K562 (cell line): ENCODE measurements around the gene MSH4. TPM values are rescaled to one million over a fixed set of nuclear protein-coding genes. Genes with fewer than 3 reads are reported as not detected.

ENCODE experiments used
- ATAC-seq: fragments of 200-7000 bp; cut with Tn5 transposase; 3 replicates; pipeline ENCODE4 v1.9.1; 2020; ENCODE audit warnings: moderate library complexity
- BruUV-seq: library from RNA; stranded (reverse); fragments of 400-500 nt; replicated peaks from 2 replicates; lab custom pipeline; 2021; lab: Mats Ljungman, UMichigan
- CTCF ChIA-PET: fragments of 300-600 bp; formaldehyde crosslinking; extraction: SDS; loops from one replicate; lab custom pipeline; 2021; ENCODE audit warnings: low intra/inter-chr PET ratio; lab: Yijun Ruan, JAX
- POLR2A ChIA-PET: fragments of 300-600, 350-650 bp; sonication (Branson Sonifier 250); formaldehyde crosslinking; extraction: SDS; loops from one replicate; lab custom pipeline; 2021; ENCODE audit warnings: antibody characterized with exemption, inconsistent platforms; lab: Yijun Ruan, JAX
- DNase-seq, 4 experiments: peaks; one replicate each; pipeline versions ENCODE4 v3.0.0 to v3.0.0-alpha.2; 2011 to 2018; ENCODE audit warnings: low spot score in 3 of 4, mixed read lengths in 3 of 4; ENCODE audit errors: extremely low read depth in 1 of 4
- FAIRE-seq: peaks from 2 replicates; lab custom pipeline; 2011; peaks lifted over from hg19 to GRCh38; lab: Jason Lieb, UNC
- H2AFZ ChIP-seq: 2 replicates; pipeline ENCODE4 v1.6.0; 2011; ENCODE audit warnings: low read depth, low read length, control low read depth, inconsistent platforms
- H3K27ac ChIP-seq: fragments of 200-600 bp; 3 replicates; pipeline ENCODE4 v1.8.0; 2011; ENCODE audit warnings: low read depth, mild to moderate bottlenecking, control low read depth, inconsistent platforms, low read length, moderate library complexity, mixed read lengths; ENCODE audit errors: extremely low read depth
- H3K27me3 ChIP-seq, 2 experiments: fragments of 300-600 bp in 1 of 2; 2 replicates in 1 of 2; 3 replicates in 1 of 2; pipeline versions ENCODE4 v1.6.0 to v1.8.0; 2011; ENCODE audit warnings: inconsistent platforms in 2 of 2, low read length in 2 of 2, mild to moderate bottlenecking in 1 of 2, mixed read lengths in 1 of 2, moderate library complexity in 1 of 2; ENCODE audit not compliant: control insufficient read depth in 2 of 2, insufficient read depth in 2 of 2
- H3K36me3 ChIP-seq: fragments of 300-600 bp; 3 replicates; pipeline ENCODE4 v1.8.0; 2011; ENCODE audit warnings: mild to moderate bottlenecking, low read length, inconsistent platforms; ENCODE audit not compliant: control insufficient read depth, insufficient read depth
- H3K4me1 ChIP-seq, 2 experiments: fragments of 200-600 bp in 1 of 2; replicated peaks in 1 of 2; 2 replicates in 1 of 2; 3 replicates in 1 of 2; pipeline versions ENCODE4 v1.5.1 to v1.8.0; 2011; ENCODE audit warnings: inconsistent platforms in 2 of 2, low read length in 2 of 2, mild to moderate bottlenecking in 1 of 2, mixed read lengths in 1 of 2, moderate library complexity in 1 of 2; ENCODE audit not compliant: control insufficient read depth in 2 of 2, insufficient read depth in 2 of 2
- H3K4me2 ChIP-seq: 2 replicates; pipeline ENCODE4 v1.6.1; 2011; ENCODE audit warnings: low read length, control low read depth, inconsistent platforms, mixed read lengths; ENCODE audit not compliant: insufficient read depth
- H3K4me3 ChIP-seq: fragments of 200-600 bp; sonication (generic), shearing (Covaris generic); 2 replicates; pipeline ENCODE4 v1.5.1; 2016; ENCODE audit warnings: control low read depth, inconsistent platforms
- H3K79me2 ChIP-seq: fragments of 200-600 bp; 3 replicates; pipeline ENCODE4 v1.8.0; 2011; ENCODE audit warnings: low read length, inconsistent platforms; ENCODE audit not compliant: control insufficient read depth, insufficient read depth
- H3K9ac ChIP-seq, 2 experiments: 2 replicates each; pipeline versions ENCODE4 v1.6.0 to v1.6.1; 2011; ENCODE audit warnings: low read depth in 2 of 2, low read length in 2 of 2, control low read depth in 1 of 2, inconsistent platforms in 1 of 2, mild to moderate bottlenecking in 1 of 2, mixed read lengths in 1 of 2; ENCODE audit not compliant: insufficient read depth in 1 of 2
- H3K9me1 ChIP-seq: one replicate; pipeline ENCODE4 v1.6.0; 2011; ENCODE audit warnings: inconsistent platforms, mild to moderate bottlenecking, low read length, moderate library complexity; ENCODE audit not compliant: control insufficient read depth, insufficient read depth
- H3K9me3 ChIP-seq: replicated peaks from 2 replicates; pipeline ENCODE4 v1.5.1; 2011; ENCODE audit warnings: low read depth, low read length, inconsistent platforms; ENCODE audit not compliant: control insufficient read depth, insufficient read depth
- H4K20me1 ChIP-seq: replicated peaks from 2 replicates; pipeline ENCODE4 v1.6.1; 2011; ENCODE audit warnings: low read length, inconsistent platforms, mixed read lengths; ENCODE audit not compliant: control insufficient read depth, insufficient read depth
- CBX3 ChIP-seq, 2 experiments: IDR thresholded peaks; 1 replicate in 1 of 2; 2 replicates in 1 of 2; pipeline ENCODE4 v1.6.1; 2012; ENCODE audit warnings: inconsistent platforms in 2 of 2, low read length in 2 of 2, borderline replicate concordance in 1 of 2, control low read depth in 1 of 2
- HNRNPH1 ChIP-seq: fragments of 200-400 bp; formaldehyde crosslinking; optimal IDR thresholded peaks from 2 replicates; pipeline ENCODE3; 2017; ENCODE audit warnings: low read depth, mild to moderate bottlenecking, low read length, moderate library complexity
- LARP7 ChIP-seq: fragments of 450-650 bp; IDR thresholded peaks from 2 replicates; pipeline ENCODE4 v1.6.1; 2016
- MAFK ChIP-seq: IDR thresholded peaks from 2 replicates; pipeline ENCODE4 v1.6.1; 2011; ENCODE audit warnings: low read length, improper control_type of control experiment
- MAZ ChIP-seq, 2 experiments: fragments of 450-650 bp in 1 of 2; sonication (generic) in 1 of 2; formaldehyde crosslinking; IDR thresholded peaks in 1 of 2; conservative IDR thresholded peaks in 1 of 2; 2 replicates each; pipeline versions ENCODE4 v1.4.0 to v1.5.0; 2020; ENCODE audit warnings: mild to moderate bottlenecking in 1 of 2, missing genetic modification reagents in 1 of 2
- NFRKB ChIP-seq: fragments of 450-650 bp; IDR thresholded peaks from 2 replicates; pipeline ENCODE4 v1.6.1; 2016; ENCODE audit warnings: low read depth
- SMARCB1 ChIP-seq: IDR thresholded peaks from 2 replicates; pipeline ENCODE4 v1.6.1; 2011; ENCODE audit warnings: improper control_type of control experiment, low read depth; ENCODE audit not compliant: insufficient read length
- ZNF23 ChIP-seq: fragments of 250-450 bp; sonication (Bioruptor Pico); IDR thresholded peaks from 2 replicates; pipeline ENCODE4 v1.4.0; 2020; ENCODE audit warnings: mild to moderate bottlenecking
- ZNF583 ChIP-seq: fragments of 250-450 bp; sonication (Bioruptor Pico); IDR thresholded peaks from 2 replicates; pipeline ENCODE4 v1.4.0; 2020
- WGBS: fragments of 100-300 bp; shearing (Covaris generic); methylation state at CpG from one replicate; pipeline ENCODE4 v1.1.6; 2016; ENCODE audit warnings: low coverage, mixed read lengths; ENCODE audit not compliant: insufficient coverage; ENCODE audit errors: missing lambda C conversion rate; 5-methylcytosine and 5-hydroxymethylcytosine counted together
- in situ Hi-C: fragments of 300-500 bp; cut with MboI; formaldehyde crosslinking; loops from 4 replicates; pipeline ENCODE4 v1.15.0; 2018; ENCODE audit warnings: inconsistent platforms, mixed read lengths
- intact Hi-C: fragments of 100-400 bp; cut with micrococcal nuclease; formaldehyde crosslinking; loops from 2 replicates; pipeline ENCODE4 v1.14.2; 2022
- polyA plus RNA-seq, 8 experiments: library from polyadenylated mRNA; depleted of rRNA in 4 of 8; stranded (reverse) in 5 of 8; unstranded in 3 of 8; fragments of >200 nt; fragmentation: Nextera tagmentation in 2 of 8; fragmentation: Illumina TruSeq in 1 of 8; extraction: Ambion mirVana in 2 of 8; extraction: Trizol in 1 of 8; gene quantifications; 2 replicates each; pipeline versions ENCODE4 v1.2.1 to v1.2.3, GENCODE V29; 2011 to 2014; ENCODE audit warnings: inconsistent platforms in 1 of 8, missing spikeins in 1 of 8
- total RNA-seq, 7 experiments: library from RNA; depleted of rRNA in 6 of 7; stranded (reverse); fragments of >200 nt in 6 of 7; fragmentation: Illumina TruSeq in 2 of 7; extraction: Trizol in 2 of 7; gene quantifications; 2 replicates each; pipeline versions ENCODE4 v1.2.1 to v1.2.3, GENCODE V29; 2011 to 2021; ENCODE audit warnings: low replicate concordance in 1 of 7
- TF ChIP-seq, protein P1 (sequence below): sonication (generic); formaldehyde crosslinking; IDR thresholded peaks from 2 replicates; pipeline ENCODE4 v1.8.0; 2022; ENCODE audit warnings: mild to moderate bottlenecking, low read depth, missing genetic modification reagents
- TF ChIP-seq, protein P2 (sequence below): fragments of 450-650 bp; IDR thresholded peaks from 2 replicates; pipeline ENCODE4 v1.6.1; 2016; ENCODE audit warnings: mild to moderate bottlenecking, moderate library complexity

Gene MSH4
- total and polyA plus RNA-seq, 9 of the 15 experiments (the other 6 are each of a cell fraction or from before 2014, with no cell fraction given), result 0.04 to 0.18 (median 0.12) TPM; not detected in 4

DNA sequence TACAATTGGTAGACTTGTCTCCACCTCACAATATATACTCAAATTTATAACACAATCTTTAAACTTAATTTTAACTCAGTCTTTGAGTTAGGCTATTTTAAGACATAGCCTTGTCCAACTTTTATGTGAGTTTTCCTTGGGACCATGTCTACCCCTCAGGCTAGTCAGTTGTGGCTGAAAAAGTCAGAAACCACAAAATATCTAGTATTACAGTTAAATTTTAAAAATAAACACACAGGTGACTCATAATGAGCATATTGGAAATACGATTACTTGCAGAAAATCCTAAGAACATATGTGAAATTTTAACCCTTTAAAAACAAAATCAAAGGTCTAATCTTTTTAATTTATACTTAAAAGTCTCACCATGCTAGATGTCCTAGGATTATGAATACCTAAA, 140.4 kb downstream of the MSH4 start:
- no peak for DNase-seq
- Histone ChIP-seq H3K9ac (no peak overlapping the region), H3K79me2 (no peaks in the 10 kb centered on the region), H3K4me3 (no peak overlapping the region), H3K4me2 (no peak overlapping the region), H3K9me3 (no peaks in the 10 kb centered on the region), H3K36me3 (no peaks in the 10 kb centered on the region), H4K20me1 (no peaks in the 10 kb centered on the region), H3K9me1 (no peaks in the 10 kb centered on the region), H3K27me3 (no peaks in the 10 kb centered on the region), H3K27ac (no peak overlapping the region), H3K4me1 (no peaks in the 10 kb centered on the region), H2AFZ (no peak overlapping the region)
- ChIA-PET CTCF (no interaction called here), POLR2A (no interaction called here)
- WGBS, result 8% methylated on average over 1 of the region's 1 CpG
- ATAC-seq, result no peak
- no TSS peak for BruUV-seq
- intact Hi-C loops, result no loop called here
- in situ Hi-C loops, result no loop called here
- no peak for FAIRE-seq
- TF ChIP-seq CBX3 (IDR thresholded peaks at IDR 0.05; ENCODE audit: borderline replicate concordance in 1 of 2, low read length in 2 of 2) (no peak), MAZ (CRISPR knock-in tag; conservative IDR thresholded peaks at IDR 0.05 in 1 of 2, IDR thresholded peaks at IDR 0.05 in 1 of 2) (no peak), ZNF583 (CRISPR knock-in tag) (no peak), SMARCB1 (no peak), HNRNPH1 (no peak), ZNF23 (CRISPR knock-in tag) (no peak), MAFK (no peak), LARP7 (no peak), NFRKB (no peak)
- TF ChIP-seq, protein P1, sequence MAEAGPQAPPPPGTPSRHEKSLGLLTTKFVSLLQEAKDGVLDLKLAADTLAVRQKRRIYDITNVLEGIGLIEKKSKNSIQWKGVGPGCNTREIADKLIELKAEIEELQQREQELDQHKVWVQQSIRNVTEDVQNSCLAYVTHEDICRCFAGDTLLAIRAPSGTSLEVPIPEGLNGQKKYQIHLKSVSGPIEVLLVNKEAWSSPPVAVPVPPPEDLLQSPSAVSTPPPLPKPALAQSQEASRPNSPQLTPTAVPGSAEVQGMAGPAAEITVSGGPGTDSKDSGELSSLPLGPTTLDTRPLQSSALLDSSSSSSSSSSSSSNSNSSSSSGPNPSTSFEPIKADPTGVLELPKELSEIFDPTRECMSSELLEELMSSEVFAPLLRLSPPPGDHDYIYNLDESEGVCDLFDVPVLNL (CRISPR knock-in tag), result no peak
- TF ChIP-seq, protein P2, sequence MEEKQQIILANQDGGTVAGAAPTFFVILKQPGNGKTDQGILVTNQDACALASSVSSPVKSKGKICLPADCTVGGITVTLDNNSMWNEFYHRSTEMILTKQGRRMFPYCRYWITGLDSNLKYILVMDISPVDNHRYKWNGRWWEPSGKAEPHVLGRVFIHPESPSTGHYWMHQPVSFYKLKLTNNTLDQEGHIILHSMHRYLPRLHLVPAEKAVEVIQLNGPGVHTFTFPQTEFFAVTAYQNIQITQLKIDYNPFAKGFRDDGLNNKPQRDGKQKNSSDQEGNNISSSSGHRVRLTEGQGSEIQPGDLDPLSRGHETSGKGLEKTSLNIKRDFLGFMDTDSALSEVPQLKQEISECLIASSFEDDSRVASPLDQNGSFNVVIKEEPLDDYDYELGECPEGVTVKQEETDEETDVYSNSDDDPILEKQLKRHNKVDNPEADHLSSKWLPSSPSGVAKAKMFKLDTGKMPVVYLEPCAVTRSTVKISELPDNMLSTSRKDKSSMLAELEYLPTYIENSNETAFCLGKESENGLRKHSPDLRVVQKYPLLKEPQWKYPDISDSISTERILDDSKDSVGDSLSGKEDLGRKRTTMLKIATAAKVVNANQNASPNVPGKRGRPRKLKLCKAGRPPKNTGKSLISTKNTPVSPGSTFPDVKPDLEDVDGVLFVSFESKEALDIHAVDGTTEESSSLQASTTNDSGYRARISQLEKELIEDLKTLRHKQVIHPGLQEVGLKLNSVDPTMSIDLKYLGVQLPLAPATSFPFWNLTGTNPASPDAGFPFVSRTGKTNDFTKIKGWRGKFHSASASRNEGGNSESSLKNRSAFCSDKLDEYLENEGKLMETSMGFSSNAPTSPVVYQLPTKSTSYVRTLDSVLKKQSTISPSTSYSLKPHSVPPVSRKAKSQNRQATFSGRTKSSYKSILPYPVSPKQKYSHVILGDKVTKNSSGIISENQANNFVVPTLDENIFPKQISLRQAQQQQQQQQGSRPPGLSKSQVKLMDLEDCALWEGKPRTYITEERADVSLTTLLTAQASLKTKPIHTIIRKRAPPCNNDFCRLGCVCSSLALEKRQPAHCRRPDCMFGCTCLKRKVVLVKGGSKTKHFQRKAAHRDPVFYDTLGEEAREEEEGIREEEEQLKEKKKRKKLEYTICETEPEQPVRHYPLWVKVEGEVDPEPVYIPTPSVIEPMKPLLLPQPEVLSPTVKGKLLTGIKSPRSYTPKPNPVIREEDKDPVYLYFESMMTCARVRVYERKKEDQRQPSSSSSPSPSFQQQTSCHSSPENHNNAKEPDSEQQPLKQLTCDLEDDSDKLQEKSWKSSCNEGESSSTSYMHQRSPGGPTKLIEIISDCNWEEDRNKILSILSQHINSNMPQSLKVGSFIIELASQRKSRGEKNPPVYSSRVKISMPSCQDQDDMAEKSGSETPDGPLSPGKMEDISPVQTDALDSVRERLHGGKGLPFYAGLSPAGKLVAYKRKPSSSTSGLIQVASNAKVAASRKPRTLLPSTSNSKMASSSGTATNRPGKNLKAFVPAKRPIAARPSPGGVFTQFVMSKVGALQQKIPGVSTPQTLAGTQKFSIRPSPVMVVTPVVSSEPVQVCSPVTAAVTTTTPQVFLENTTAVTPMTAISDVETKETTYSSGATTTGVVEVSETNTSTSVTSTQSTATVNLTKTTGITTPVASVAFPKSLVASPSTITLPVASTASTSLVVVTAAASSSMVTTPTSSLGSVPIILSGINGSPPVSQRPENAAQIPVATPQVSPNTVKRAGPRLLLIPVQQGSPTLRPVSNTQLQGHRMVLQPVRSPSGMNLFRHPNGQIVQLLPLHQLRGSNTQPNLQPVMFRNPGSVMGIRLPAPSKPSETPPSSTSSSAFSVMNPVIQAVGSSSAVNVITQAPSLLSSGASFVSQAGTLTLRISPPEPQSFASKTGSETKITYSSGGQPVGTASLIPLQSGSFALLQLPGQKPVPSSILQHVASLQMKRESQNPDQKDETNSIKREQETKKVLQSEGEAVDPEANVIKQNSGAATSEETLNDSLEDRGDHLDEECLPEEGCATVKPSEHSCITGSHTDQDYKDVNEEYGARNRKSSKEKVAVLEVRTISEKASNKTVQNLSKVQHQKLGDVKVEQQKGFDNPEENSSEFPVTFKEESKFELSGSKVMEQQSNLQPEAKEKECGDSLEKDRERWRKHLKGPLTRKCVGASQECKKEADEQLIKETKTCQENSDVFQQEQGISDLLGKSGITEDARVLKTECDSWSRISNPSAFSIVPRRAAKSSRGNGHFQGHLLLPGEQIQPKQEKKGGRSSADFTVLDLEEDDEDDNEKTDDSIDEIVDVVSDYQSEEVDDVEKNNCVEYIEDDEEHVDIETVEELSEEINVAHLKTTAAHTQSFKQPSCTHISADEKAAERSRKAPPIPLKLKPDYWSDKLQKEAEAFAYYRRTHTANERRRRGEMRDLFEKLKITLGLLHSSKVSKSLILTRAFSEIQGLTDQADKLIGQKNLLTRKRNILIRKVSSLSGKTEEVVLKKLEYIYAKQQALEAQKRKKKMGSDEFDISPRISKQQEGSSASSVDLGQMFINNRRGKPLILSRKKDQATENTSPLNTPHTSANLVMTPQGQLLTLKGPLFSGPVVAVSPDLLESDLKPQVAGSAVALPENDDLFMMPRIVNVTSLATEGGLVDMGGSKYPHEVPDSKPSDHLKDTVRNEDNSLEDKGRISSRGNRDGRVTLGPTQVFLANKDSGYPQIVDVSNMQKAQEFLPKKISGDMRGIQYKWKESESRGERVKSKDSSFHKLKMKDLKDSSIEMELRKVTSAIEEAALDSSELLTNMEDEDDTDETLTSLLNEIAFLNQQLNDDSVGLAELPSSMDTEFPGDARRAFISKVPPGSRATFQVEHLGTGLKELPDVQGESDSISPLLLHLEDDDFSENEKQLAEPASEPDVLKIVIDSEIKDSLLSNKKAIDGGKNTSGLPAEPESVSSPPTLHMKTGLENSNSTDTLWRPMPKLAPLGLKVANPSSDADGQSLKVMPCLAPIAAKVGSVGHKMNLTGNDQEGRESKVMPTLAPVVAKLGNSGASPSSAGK, result no peak
